Panc1 (cell line): ENCODE measurements around the gene CUTA. TPM values are rescaled to one million over a fixed set of nuclear protein-coding genes. Genes with fewer than 3 reads are reported as not detected.
A peak's percentile ranks its signal among the peaks of the same experiment; 100 is the strongest.

Experiments used
- ATAC-seq: fragments of 200-7000 bp; cut with Tn5 transposase; 2 replicates; pipeline ENCODE4 v1.9.1; 2020; ENCODE audit warnings: mild to moderate bottlenecking, moderate library complexity
- BruUV-seq: library from RNA; stranded (reverse); fragments of 400-500 nt; replicated peaks from 2 replicates; lab custom pipeline; 2021; lab: Mats Ljungman, UMichigan
- CTCF ChIA-PET: fragments of 300-600 bp; sonication (Branson Sonifier 250); formaldehyde crosslinking; loops from one replicate; lab custom pipeline; 2022; ENCODE audit warnings: antibody characterized with exemption; lab: Charles Lee
- POLR2A ChIA-PET: fragments of 300-600 bp; sonication (Branson Sonifier 250); formaldehyde crosslinking; loops from one replicate; lab custom pipeline; 2022; ENCODE audit warnings: antibody characterized with exemption; lab: Charles Lee
- DNase-seq: peaks from one replicate; pipeline ENCODE4 v3.0.0-alpha.2; 2010; ENCODE audit warnings: low read depth, low spot score
- H3K27ac ChIP-seq: 2 replicates; pipeline ENCODE4 v1.5.1; 2011; ENCODE audit warnings: mild to moderate bottlenecking, low read length, inconsistent platforms
- H3K27me3 ChIP-seq: fragments of 200-500 bp; sonication (Bioruptor generic); 2 replicates; pipeline ENCODE4 v1.6.0; 2014; ENCODE audit warnings: low read length, inconsistent platforms; ENCODE audit not compliant: control insufficient read depth, insufficient read depth
- H3K36me3 ChIP-seq: fragments of 200-500 bp; sonication (Bioruptor generic); 2 replicates; pipeline ENCODE4 v1.5.1; 2014; ENCODE audit warnings: inconsistent platforms, mild to moderate bottlenecking, low read length, moderate library complexity; ENCODE audit not compliant: control insufficient read depth, insufficient read depth
- H3K4me1 ChIP-seq: 2 replicates; pipeline ENCODE4 v1.5.1; 2011; ENCODE audit warnings: inconsistent platforms, mild to moderate bottlenecking, low read length, moderate library complexity; ENCODE audit not compliant: control insufficient read depth, insufficient read depth
- H3K4me3 ChIP-seq, 2 experiments: 2 replicates each; pipeline ENCODE4 v1.5.1; 2011 to 2012; ENCODE audit warnings: low read depth in 2 of 2, low read length in 2 of 2, mild to moderate bottlenecking in 2 of 2, inconsistent platforms in 1 of 2, moderate library complexity in 1 of 2
- H3K9me3 ChIP-seq: fragments of 200-500 bp; sonication (Bioruptor generic); 2 replicates; pipeline ENCODE4 v1.5.1; 2014; ENCODE audit warnings: low read depth, mild to moderate bottlenecking, inconsistent platforms, low read length, moderate library complexity; ENCODE audit not compliant: control insufficient read depth, insufficient read depth
- POLR2AphosphoS5 ChIP-seq: IDR thresholded peaks from 2 replicates; pipeline ENCODE4 v1.6.1; 2012; ENCODE audit warnings: mild to moderate bottlenecking, low read depth, low read length, moderate library complexity
- SIN3A ChIP-seq: IDR thresholded peaks from 2 replicates; pipeline ENCODE4 v1.6.1; 2012; ENCODE audit warnings: low read depth, mild to moderate bottlenecking, low read length, moderate library complexity, borderline replicate concordance; ENCODE audit not compliant: insufficient read depth
- TCF7L2 ChIP-seq: IDR thresholded peaks from 2 replicates; pipeline ENCODE4 v1.6.1; 2011; ENCODE audit warnings: mild to moderate bottlenecking, low read depth, low read length, inconsistent platforms
- in situ Hi-C: cut with HindIII; loops from 2 replicates; pipeline ENCODE4 v1.10.0; 2016; ENCODE audit warnings: low sequenced_read_pairs, low pct_unique_long_range_greater_than_20kb
- intact Hi-C: fragments of 100-400 bp; cut with micrococcal nuclease; formaldehyde crosslinking; loops from one replicate; pipeline ENCODE4 v1.10.0; 2022; ENCODE audit not compliant: unreplicated experiment
- total RNA-seq: library from RNA; stranded (reverse); gene quantifications from one replicate; pipeline ENCODE4 v1.2.1, GENCODE V29; 2021; ENCODE audit not compliant: unreplicated experiment
- TF ChIP-seq, protein P1 (sequence below), 2 experiments: IDR thresholded peaks; 2 replicates each; pipeline ENCODE4 v1.6.1; 2011 to 2012; ENCODE audit warnings: low read depth in 2 of 2, control low read depth in 1 of 2, low read length in 1 of 2, mild to moderate bottlenecking in 1 of 2, moderate library complexity in 1 of 2; ENCODE audit not compliant: insufficient read depth in 1 of 2
- TF ChIP-seq, protein P2 (sequence below): fragments of 450-650 bp; IDR thresholded peaks from 2 replicates; pipeline ENCODE4 v1.5.1; 2017; ENCODE audit warnings: mild to moderate bottlenecking

CUTA gene
- total RNA-seq, 1 experiment from 2014 or later = 338 TPM

DNA sequence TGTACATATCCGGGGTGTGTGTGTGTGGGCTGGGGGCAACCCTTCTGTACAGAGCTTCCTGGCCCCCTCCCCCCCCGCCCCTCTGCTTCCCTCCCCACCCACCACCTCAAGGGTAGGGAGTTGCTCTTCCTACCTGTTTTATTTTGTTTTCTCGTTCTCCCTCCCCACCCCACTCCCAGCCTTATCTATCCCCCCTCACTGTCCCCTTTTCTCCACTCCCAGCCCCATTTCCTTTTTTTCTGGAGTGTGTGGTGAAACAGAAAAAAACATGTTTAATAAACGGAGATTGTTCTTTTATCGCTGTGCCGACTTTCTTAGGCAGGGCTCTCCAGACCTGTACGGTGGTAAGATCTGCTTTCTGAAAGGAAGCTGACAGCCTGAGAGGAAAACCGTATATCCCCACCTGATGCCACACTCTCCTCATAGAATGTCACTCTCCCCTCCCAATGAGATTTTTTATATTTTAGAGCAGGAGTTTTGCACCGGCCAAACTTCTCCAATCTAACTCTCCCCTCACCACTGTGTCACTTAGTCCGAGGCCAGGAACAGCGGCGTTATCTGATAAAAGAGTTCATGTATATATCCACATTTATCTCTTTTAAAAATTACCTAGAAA lies 35.6 kb upstream of the CUTA start:
- Histone ChIP-seq H3K36me3 (no peaks in the 10 kb centered on the region), H3K4me1 (peaks cover 7% of the 10 kb centered on the region; the same call in 1 of the 2 replicates), H3K4me3 (peak overlapping the region; percentile 78 to 97), H3K27ac (peak overlapping the region; percentile 97), H3K27me3 (no peaks in the 10 kb centered on the region), H3K9me3 (no peaks in the 10 kb centered on the region)
- in situ Hi-C loops = no loop called here
- intact Hi-C loops = loop anchor here (10.0 kb wide), 1 partner anchor 121 kb away; no protein-coding TSS in a partner anchor
- ATAC-seq (no peak), DNase-seq (no peak)
- no peak for TF ChIP-seq POLR2AphosphoS5
- TF ChIP-seq, protein P1, sequence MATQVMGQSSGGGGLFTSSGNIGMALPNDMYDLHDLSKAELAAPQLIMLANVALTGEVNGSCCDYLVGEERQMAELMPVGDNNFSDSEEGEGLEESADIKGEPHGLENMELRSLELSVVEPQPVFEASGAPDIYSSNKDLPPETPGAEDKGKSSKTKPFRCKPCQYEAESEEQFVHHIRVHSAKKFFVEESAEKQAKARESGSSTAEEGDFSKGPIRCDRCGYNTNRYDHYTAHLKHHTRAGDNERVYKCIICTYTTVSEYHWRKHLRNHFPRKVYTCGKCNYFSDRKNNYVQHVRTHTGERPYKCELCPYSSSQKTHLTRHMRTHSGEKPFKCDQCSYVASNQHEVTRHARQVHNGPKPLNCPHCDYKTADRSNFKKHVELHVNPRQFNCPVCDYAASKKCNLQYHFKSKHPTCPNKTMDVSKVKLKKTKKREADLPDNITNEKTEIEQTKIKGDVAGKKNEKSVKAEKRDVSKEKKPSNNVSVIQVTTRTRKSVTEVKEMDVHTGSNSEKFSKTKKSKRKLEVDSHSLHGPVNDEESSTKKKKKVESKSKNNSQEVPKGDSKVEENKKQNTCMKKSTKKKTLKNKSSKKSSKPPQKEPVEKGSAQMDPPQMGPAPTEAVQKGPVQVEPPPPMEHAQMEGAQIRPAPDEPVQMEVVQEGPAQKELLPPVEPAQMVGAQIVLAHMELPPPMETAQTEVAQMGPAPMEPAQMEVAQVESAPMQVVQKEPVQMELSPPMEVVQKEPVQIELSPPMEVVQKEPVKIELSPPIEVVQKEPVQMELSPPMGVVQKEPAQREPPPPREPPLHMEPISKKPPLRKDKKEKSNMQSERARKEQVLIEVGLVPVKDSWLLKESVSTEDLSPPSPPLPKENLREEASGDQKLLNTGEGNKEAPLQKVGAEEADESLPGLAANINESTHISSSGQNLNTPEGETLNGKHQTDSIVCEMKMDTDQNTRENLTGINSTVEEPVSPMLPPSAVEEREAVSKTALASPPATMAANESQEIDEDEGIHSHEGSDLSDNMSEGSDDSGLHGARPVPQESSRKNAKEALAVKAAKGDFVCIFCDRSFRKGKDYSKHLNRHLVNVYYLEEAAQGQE (IDR thresholded peaks at IDR 0.05; ENCODE audit: insufficient read depth in 1 of 2, low read depth in 2 of 2, low read length in 1 of 2) = no peak
- TF ChIP-seq, protein P2, sequence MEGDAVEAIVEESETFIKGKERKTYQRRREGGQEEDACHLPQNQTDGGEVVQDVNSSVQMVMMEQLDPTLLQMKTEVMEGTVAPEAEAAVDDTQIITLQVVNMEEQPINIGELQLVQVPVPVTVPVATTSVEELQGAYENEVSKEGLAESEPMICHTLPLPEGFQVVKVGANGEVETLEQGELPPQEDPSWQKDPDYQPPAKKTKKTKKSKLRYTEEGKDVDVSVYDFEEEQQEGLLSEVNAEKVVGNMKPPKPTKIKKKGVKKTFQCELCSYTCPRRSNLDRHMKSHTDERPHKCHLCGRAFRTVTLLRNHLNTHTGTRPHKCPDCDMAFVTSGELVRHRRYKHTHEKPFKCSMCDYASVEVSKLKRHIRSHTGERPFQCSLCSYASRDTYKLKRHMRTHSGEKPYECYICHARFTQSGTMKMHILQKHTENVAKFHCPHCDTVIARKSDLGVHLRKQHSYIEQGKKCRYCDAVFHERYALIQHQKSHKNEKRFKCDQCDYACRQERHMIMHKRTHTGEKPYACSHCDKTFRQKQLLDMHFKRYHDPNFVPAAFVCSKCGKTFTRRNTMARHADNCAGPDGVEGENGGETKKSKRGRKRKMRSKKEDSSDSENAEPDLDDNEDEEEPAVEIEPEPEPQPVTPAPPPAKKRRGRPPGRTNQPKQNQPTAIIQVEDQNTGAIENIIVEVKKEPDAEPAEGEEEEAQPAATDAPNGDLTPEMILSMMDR = no peak
- TF ChIP-seq SIN3A = no peak
- no peak for TF ChIP-seq TCF7L2
- POLR2A ChIA-PET = interaction anchor here (0.5 kb wide), 1 partner anchor 1801 kb away, joined by 8 read pairs; no protein-coding TSS in a partner anchor
- no TSS peak for BruUV-seq
- CTCF ChIA-PET = interaction anchor here (0.5 kb wide), 1 partner anchor 97 kb away, joined by 3 read pairs; no protein-coding TSS in a partner anchor

DNA sequence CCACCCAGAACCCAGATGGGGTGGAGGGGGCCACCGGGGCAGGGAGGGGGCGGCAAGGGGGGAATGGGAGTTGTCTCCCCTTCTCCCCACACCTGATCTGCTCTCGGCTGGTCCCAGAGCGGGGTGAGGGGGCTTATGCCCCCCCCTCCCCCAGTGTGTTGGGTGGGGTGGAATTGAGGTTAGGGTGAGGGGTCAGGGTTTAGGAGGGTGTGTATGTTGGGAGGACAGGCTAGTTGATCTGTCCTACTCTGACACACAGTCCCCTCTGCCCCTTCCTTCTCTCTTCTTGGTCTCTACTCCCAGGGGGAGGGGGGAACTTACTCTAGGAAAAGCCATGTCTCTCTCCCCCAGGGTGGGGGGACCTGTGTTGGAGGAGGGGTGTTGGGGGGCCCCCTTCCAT lies 34.6 kb upstream of the CUTA start:
- BruUV-seq = no TSS peak
- no peak for ATAC-seq
- H3K27ac ChIP-seq = no peak overlapping the region
- no peak; the same call in 1 of the 2 replicates for TF ChIP-seq POLR2AphosphoS5
- TF ChIP-seq, protein P1 (IDR thresholded peaks at IDR 0.05; ENCODE audit: insufficient read depth in 1 of 2, low read depth in 2 of 2, low read length in 1 of 2) = no peak
- TF ChIP-seq, protein P2 = no peak
- no peak for TF ChIP-seq TCF7L2
- TF ChIP-seq SIN3A = no peak
- no peak overlapping the region for H3K4me3 ChIP-seq
- intact Hi-C loops = loop anchor here (10.0 kb wide), 1 partner anchor 122 kb away; no protein-coding TSS in a partner anchor
- H3K9me3 ChIP-seq = no peaks in the 10 kb centered on the region
- no peaks in the 10 kb centered on the region for H3K27me3 ChIP-seq
- CTCF ChIA-PET = interaction anchor here (0.6 kb wide), 1 partner anchor 13 kb away, joined by 3 read pairs; no protein-coding TSS in a partner anchor
- peaks cover 7% of the 10 kb centered on the region; the same call in 1 of the 2 replicates for H3K4me1 ChIP-seq
- POLR2A ChIA-PET = no interaction called here
- no peaks in the 10 kb centered on the region for H3K36me3 ChIP-seq
- in situ Hi-C loops = no loop called here
- no peak for DNase-seq
